ENCODE results near the gene NOL3. TPM values are rescaled to one million over a fixed set of nuclear protein-coding genes. Genes with fewer than 3 reads are reported as not detected.

Gene NOL3
- total and polyA plus RNA-seq, 2 of the 4 experiments (the other 2 are of a cell fraction) = 6.1 to 17.2 TPM

DNA sequence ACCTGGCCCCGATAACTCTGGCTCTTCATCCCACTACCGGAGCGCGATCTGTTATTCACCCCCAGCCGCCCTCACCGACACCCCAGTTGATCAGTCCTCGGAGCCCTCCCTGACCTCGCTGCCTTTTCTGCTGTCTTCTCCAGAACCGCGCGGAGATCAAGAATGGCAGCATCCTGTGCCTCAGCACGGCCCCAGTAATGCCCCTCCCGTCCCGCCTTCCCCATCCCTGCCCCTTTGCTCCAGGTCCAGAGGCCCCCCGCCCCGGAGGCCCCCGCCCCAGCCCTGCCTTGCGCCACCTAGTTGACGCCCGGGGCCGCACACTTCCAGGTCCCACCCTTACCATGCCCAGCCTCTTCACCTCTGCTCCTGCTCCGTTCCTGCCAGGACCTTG, 29.5 kb downstream of the NOL3 start:
- Histone ChIP-seq H2BK5ac (ENCODE audit: low read depth, low read length, poor library complexity, severe bottlenecking) (no peak overlapping the region), H3K4me1 (ENCODE audit: control insufficient read depth, insufficient read depth, low read length) (no peaks in the 10 kb centered on the region), H3K4ac (ENCODE audit: low read depth, low read length) (no peak overlapping the region), H3K36me3 (ENCODE audit: control insufficient read depth, insufficient read depth, low read length) (peaks cover 65% of the 10 kb centered on the region), H3K79me1 (ENCODE audit: low read depth in 1 of 2, low read length in 2 of 2) (peaks cover 3 to 21% of the 10 kb centered on the region in 2 experiments; a peak in 3 of 4 replicates), H3K4me3 (ENCODE audit: insufficient read depth, low read depth, low read length) (no peak overlapping the region), H2BK120ac (ENCODE audit: low read depth, low read length) (no peak overlapping the region), H2BK20ac (ENCODE audit: low read depth, low read length) (no peak overlapping the region), H3K9me1 (ENCODE audit: insufficient read depth, low read length) (no peaks in the 10 kb centered on the region), H4K8ac (ENCODE audit: low read depth in 2 of 2, low read length in 2 of 2) (no peak overlapping the region), H2BK15ac (ENCODE audit: low read depth, low read length) (no peak overlapping the region), H3K18ac (ENCODE audit: low read depth, low read length) (no peak overlapping the region), H3K27me3 (ENCODE audit: control insufficient read depth, insufficient read depth, low read length) (no peaks in the 10 kb centered on the region), H3K4me2 (ENCODE audit: low read depth, low read length) (no peak overlapping the region), H2AK9ac (replicated peaks; ENCODE audit: low read depth, low read length, poor library complexity) (peak overlapping the region; percentile 72), H3K9ac (ENCODE audit: low read depth, low read length) (no peak overlapping the region), H4K5ac (ENCODE audit: low read depth, low read length) (no peak overlapping the region), H3K23ac (ENCODE audit: low read depth, low read length) (no peak overlapping the region), H3K14ac (replicated peaks; ENCODE audit: low read depth, low read length) (no peak overlapping the region), H2AFZ (replicated peaks; ENCODE audit: low read length, poor library complexity) (no peak overlapping the region), H2AK5ac (ENCODE audit: low read depth, low read length) (no peak overlapping the region), H3K56ac (ENCODE audit: extremely low read depth, insufficient read depth, low read length) (no peak overlapping the region), H4K20me1 (ENCODE audit: insufficient read depth, low read length) (peaks cover 13% of the 10 kb centered on the region; the same call in 1 of the 2 replicates), H3K27ac (ENCODE audit: insufficient read depth, low read length) (no peak overlapping the region), H3K9me3 (ENCODE audit: control insufficient read depth, insufficient read depth, low read length) (no peaks in the 10 kb centered on the region), H4K91ac (ENCODE audit: insufficient read depth, low read depth, low read length) (no peak overlapping the region)
- intact Hi-C loops (cut with micrococcal nuclease) = no loop called here
- TF ChIP-seq, protein P1, sequence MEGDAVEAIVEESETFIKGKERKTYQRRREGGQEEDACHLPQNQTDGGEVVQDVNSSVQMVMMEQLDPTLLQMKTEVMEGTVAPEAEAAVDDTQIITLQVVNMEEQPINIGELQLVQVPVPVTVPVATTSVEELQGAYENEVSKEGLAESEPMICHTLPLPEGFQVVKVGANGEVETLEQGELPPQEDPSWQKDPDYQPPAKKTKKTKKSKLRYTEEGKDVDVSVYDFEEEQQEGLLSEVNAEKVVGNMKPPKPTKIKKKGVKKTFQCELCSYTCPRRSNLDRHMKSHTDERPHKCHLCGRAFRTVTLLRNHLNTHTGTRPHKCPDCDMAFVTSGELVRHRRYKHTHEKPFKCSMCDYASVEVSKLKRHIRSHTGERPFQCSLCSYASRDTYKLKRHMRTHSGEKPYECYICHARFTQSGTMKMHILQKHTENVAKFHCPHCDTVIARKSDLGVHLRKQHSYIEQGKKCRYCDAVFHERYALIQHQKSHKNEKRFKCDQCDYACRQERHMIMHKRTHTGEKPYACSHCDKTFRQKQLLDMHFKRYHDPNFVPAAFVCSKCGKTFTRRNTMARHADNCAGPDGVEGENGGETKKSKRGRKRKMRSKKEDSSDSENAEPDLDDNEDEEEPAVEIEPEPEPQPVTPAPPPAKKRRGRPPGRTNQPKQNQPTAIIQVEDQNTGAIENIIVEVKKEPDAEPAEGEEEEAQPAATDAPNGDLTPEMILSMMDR (conservative IDR thresholded peaks at IDR 0.05; ENCODE audit: low read depth, low read length) = no peak
- no peak for TF ChIP-seq SMC3 (IDR thresholded peaks at IDR 0.05; ENCODE audit: low read depth, low read length)
- TF ChIP-seq, protein P2, sequence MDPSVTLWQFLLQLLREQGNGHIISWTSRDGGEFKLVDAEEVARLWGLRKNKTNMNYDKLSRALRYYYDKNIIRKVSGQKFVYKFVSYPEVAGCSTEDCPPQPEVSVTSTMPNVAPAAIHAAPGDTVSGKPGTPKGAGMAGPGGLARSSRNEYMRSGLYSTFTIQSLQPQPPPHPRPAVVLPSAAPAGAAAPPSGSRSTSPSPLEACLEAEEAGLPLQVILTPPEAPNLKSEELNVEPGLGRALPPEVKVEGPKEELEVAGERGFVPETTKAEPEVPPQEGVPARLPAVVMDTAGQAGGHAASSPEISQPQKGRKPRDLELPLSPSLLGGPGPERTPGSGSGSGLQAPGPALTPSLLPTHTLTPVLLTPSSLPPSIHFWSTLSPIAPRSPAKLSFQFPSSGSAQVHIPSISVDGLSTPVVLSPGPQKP (IDR thresholded peaks at IDR 0.05; ENCODE audit: borderline replicate concordance, low read depth, low read length) = no peak
- TF ChIP-seq MAZ (IDR thresholded peaks at IDR 0.05; ENCODE audit: borderline replicate concordance, low read depth, low read length) = no peak
- no peak for TF ChIP-seq POLR2A (IDR thresholded peaks at IDR 0.05; ENCODE audit: low read depth, low read length)
- no peak for TF ChIP-seq CEBPB (IDR thresholded peaks at IDR 0.05; ENCODE audit: low read depth, low read length)
- no peak for TF ChIP-seq BHLHE40 (IDR thresholded peaks at IDR 0.05; ENCODE audit: low read depth, low read length)
- no peak for TF ChIP-seq MXI1 (IDR thresholded peaks at IDR 0.05; ENCODE audit: borderline replicate concordance, low read depth, low read length)
- no peak for TF ChIP-seq FOS (IDR thresholded peaks at IDR 0.05; ENCODE audit: low read depth, low read length)
- TF ChIP-seq, protein P3, sequence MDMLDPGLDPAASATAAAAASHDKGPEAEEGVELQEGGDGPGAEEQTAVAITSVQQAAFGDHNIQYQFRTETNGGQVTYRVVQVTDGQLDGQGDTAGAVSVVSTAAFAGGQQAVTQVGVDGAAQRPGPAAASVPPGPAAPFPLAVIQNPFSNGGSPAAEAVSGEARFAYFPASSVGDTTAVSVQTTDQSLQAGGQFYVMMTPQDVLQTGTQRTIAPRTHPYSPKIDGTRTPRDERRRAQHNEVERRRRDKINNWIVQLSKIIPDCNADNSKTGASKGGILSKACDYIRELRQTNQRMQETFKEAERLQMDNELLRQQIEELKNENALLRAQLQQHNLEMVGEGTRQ (IDR thresholded peaks at IDR 0.05; ENCODE audit: low read depth, low read length) = no peak
- TF ChIP-seq NFE2L2 (IDR thresholded peaks at IDR 0.05; ENCODE audit: low read depth, low read length) = no peak
- no peak for TF ChIP-seq RFX5 (IDR thresholded peaks at IDR 0.05; ENCODE audit: low read depth, low read length)
- DNase-seq = no peak
- no TSS peak for BruUV-seq (replicated peaks)
- ChIA-PET CTCF (no interaction called here), POLR2A (ENCODE audit: unreplicated experiment) (no interaction called here)
- in situ Hi-C loops (cut with MboI; ENCODE audit: low sequenced_read_pairs) = no loop called here
- dilution Hi-C loops (cut with HindIII; ENCODE audit: low sequenced_read_pairs, unreplicated experiment) = no loop called here
- ATAC-seq (ENCODE audit: low read depth) = no peak
- 83% methylated on average over 11 of the region's 22 CpGs; no CpG with 5 or more reads in 1 of the 2 experiments for WGBS, 2 experiments (ENCODE audit: extremely low coverage in 2 of 2, insufficient read length in 1 of 2)
